Neural cell (in vitro differentiated cells): ENCODE data around the gene ADAMTS2.

Experiments used
- CTCF ChIP-seq: fragments of 450-650 bp; IDR thresholded peaks from 2 replicates; pipeline ENCODE4 v1.5.1; 2014; ENCODE audit warnings: antibody characterized with exemption, mild to moderate bottlenecking, moderate library complexity; ENCODE audit not compliant: poor library complexity, severe bottlenecking
- EP300 ChIP-seq: fragments of 450-650 bp; conservative IDR thresholded peaks from 2 replicates; pipeline ENCODE4 v1.6.1; 2014; ENCODE audit warnings: antibody characterized with exemption, mild to moderate bottlenecking, moderate library complexity; ENCODE audit not compliant: poor library complexity, severe bottlenecking
- EZH2 ChIP-seq: fragments of 200-600, 300-800 bp; shearing (Covaris generic), sonication (generic); IDR thresholded peaks from 2 replicates; pipeline ENCODE4 v1.6.1; 2014; ENCODE audit warnings: antibody characterized with exemption, low read length, borderline replicate concordance, mild to moderate bottlenecking; ENCODE audit not compliant: insufficient read depth, poor library complexity, severe bottlenecking
- SMC3 ChIP-seq: fragments of 450-650 bp; conservative IDR thresholded peaks from 2 replicates; pipeline ENCODE4 v1.6.1; 2014; ENCODE audit warnings: antibody characterized with exemption, mild to moderate bottlenecking, moderate library complexity; ENCODE audit not compliant: poor library complexity

- TF ChIP-seq CTCF, result no peak
- no peak for TF ChIP-seq SMC3
- no peak for TF ChIP-seq EZH2
- TF ChIP-seq EP300, result no peak
These were observed 231.2 kb downstream of the ADAMTS2 start for GRCh38 chr5:179113945-179114641.
